ENCODE results near the gene SLC39A1. TPM values are rescaled to one million over a fixed set of nuclear protein-coding genes. Genes with fewer than 3 reads are reported as not detected.

SLC39A1 gene
- polyA plus RNA-seq, 1 donor from 2014 or later = 35.2 TPM

GRCh38 chr1:153954826-153955225, 8.5 kb downstream of the SLC39A1 start:
- Histone ChIP-seq H3K27ac (ENCODE audit: low read length) (no peak overlapping the region), H3F3A (ENCODE audit: insufficient read depth, low read length, poor library complexity, severe bottlenecking) (no peaks in the 10 kb centered on the region), H3K27me3 (ENCODE audit: insufficient read depth, low read depth, low read length) (no peaks in the 10 kb centered on the region), H3K36me3 (ENCODE audit: insufficient read depth, low read length) (no peaks in the 10 kb centered on the region), H2AFZ (ENCODE audit: low read depth, low read length) (no peak overlapping the region), H3K4me2 (ENCODE audit: low read length) (no peak overlapping the region), H3K9me3 (ENCODE audit: low read length) (no peaks in the 10 kb centered on the region), H3K4me3 (ENCODE audit: low read length) (no peak overlapping the region), H4K20me1 (ENCODE audit: insufficient read depth) (no peaks in the 10 kb centered on the region), H3K79me2 (replicated peaks; ENCODE audit: insufficient read depth, low read length) (peaks cover 35% of the 10 kb centered on the region), H3K9ac (ENCODE audit: low read length) (no peak overlapping the region), H3K9me2 (ENCODE audit: insufficient read depth, low read length) (no peaks in the 10 kb centered on the region)
- TF ChIP-seq TAF1 (IDR thresholded peaks at IDR 0.05; ENCODE audit: low read depth) (no peak), EP300 (conservative IDR thresholded peaks at IDR 0.05; ENCODE audit: poor library complexity, severe bottlenecking) (no peak), RAD21 (conservative IDR thresholded peaks at IDR 0.05) (no peak), POLR2AphosphoS5 (IDR thresholded peaks at IDR 0.05) (no peak), SMC3 (conservative IDR thresholded peaks at IDR 0.05; ENCODE audit: poor library complexity) (no peak), MXI1 (conservative IDR thresholded peaks at IDR 0.05; ENCODE audit: poor library complexity, severe bottlenecking) (no peak), CTCF (IDR thresholded peaks at IDR 0.05; ENCODE audit: poor library complexity, severe bottlenecking) (no peak), EZH2 (IDR thresholded peaks at IDR 0.05; ENCODE audit: borderline replicate concordance, insufficient read depth, low read length, poor library complexity, severe bottlenecking) (no peak)
- TF ChIP-seq, protein P1, sequence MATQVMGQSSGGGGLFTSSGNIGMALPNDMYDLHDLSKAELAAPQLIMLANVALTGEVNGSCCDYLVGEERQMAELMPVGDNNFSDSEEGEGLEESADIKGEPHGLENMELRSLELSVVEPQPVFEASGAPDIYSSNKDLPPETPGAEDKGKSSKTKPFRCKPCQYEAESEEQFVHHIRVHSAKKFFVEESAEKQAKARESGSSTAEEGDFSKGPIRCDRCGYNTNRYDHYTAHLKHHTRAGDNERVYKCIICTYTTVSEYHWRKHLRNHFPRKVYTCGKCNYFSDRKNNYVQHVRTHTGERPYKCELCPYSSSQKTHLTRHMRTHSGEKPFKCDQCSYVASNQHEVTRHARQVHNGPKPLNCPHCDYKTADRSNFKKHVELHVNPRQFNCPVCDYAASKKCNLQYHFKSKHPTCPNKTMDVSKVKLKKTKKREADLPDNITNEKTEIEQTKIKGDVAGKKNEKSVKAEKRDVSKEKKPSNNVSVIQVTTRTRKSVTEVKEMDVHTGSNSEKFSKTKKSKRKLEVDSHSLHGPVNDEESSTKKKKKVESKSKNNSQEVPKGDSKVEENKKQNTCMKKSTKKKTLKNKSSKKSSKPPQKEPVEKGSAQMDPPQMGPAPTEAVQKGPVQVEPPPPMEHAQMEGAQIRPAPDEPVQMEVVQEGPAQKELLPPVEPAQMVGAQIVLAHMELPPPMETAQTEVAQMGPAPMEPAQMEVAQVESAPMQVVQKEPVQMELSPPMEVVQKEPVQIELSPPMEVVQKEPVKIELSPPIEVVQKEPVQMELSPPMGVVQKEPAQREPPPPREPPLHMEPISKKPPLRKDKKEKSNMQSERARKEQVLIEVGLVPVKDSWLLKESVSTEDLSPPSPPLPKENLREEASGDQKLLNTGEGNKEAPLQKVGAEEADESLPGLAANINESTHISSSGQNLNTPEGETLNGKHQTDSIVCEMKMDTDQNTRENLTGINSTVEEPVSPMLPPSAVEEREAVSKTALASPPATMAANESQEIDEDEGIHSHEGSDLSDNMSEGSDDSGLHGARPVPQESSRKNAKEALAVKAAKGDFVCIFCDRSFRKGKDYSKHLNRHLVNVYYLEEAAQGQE (IDR thresholded peaks at IDR 0.05; ENCODE audit: borderline replicate concordance) = no peak

- Histone ChIP-seq H2AFZ (ENCODE audit: low read depth, low read length) (no peak overlapping the region), H3K27me3 (ENCODE audit: insufficient read depth, low read depth, low read length) (no peaks in the 10 kb centered on the region), H3K9me2 (ENCODE audit: insufficient read depth, low read length) (no peaks in the 10 kb centered on the region), H3K27ac (ENCODE audit: low read length) (no peak overlapping the region), H3K79me2 (replicated peaks; ENCODE audit: insufficient read depth, low read length) (peaks cover 35% of the 10 kb centered on the region), H3K4me3 (ENCODE audit: low read length) (no peak overlapping the region), H3K9ac (ENCODE audit: low read length) (no peak overlapping the region), H3K9me3 (ENCODE audit: low read length) (no peaks in the 10 kb centered on the region), H3K36me3 (ENCODE audit: insufficient read depth, low read length) (no peaks in the 10 kb centered on the region), H4K20me1 (ENCODE audit: insufficient read depth) (no peaks in the 10 kb centered on the region), H3F3A (ENCODE audit: insufficient read depth, low read length, poor library complexity, severe bottlenecking) (no peaks in the 10 kb centered on the region), H3K4me2 (ENCODE audit: low read length) (no peak overlapping the region)
- TF ChIP-seq POLR2AphosphoS5 (IDR thresholded peaks at IDR 0.05) = no peak
- TF ChIP-seq EZH2 (IDR thresholded peaks at IDR 0.05; ENCODE audit: borderline replicate concordance, insufficient read depth, low read length, poor library complexity, severe bottlenecking) = no peak
- TF ChIP-seq RAD21 (conservative IDR thresholded peaks at IDR 0.05) = no peak
- TF ChIP-seq CTCF (IDR thresholded peaks at IDR 0.05; ENCODE audit: poor library complexity, severe bottlenecking) = no peak
- TF ChIP-seq TAF1 (IDR thresholded peaks at IDR 0.05; ENCODE audit: low read depth) = no peak
- no peak for TF ChIP-seq MXI1 (conservative IDR thresholded peaks at IDR 0.05; ENCODE audit: poor library complexity, severe bottlenecking)
- TF ChIP-seq, protein P1 (IDR thresholded peaks at IDR 0.05; ENCODE audit: borderline replicate concordance) = no peak
- TF ChIP-seq SMC3 (conservative IDR thresholded peaks at IDR 0.05; ENCODE audit: poor library complexity) = no peak
- no peak for TF ChIP-seq EP300 (conservative IDR thresholded peaks at IDR 0.05; ENCODE audit: poor library complexity, severe bottlenecking)
Observed at GRCh38 chr1:153953859-153954365, 9.4 kb downstream of the SLC39A1 start.

Measured in neural cell (in vitro differentiated cells).